ENCODE results near the gene RUNX2. TPM values are rescaled to one million over a fixed set of nuclear protein-coding genes. Genes with fewer than 3 reads are reported as not detected.
A peak's percentile ranks its signal among the peaks of the same experiment; 100 is the strongest.

RUNX2 gene
- total and polyA plus RNA-seq, 10 of the 15 experiments (the other 5 are each of a cell fraction or from before 2014, with no cell fraction given) = 0.01 to 0.77 (median 0.15) TPM; not detected in 3

- no peaks in the 10 kb centered on the region for H3K79me2 ChIP-seq (ENCODE audit: control insufficient read depth, insufficient read depth, low read length)
- in situ Hi-C loops (cut with MboI) = no loop called here
- TF ChIP-seq BMI1 (IDR thresholded peaks at IDR 0.05; ENCODE audit: borderline replicate concordance) (peak; percentile 45; the same call in 1 of the 2 replicates), ZNF207 (IDR thresholded peaks at IDR 0.05; ENCODE audit: borderline replicate concordance) (no peak), HSF1 (IDR thresholded peaks at IDR 0.05; ENCODE audit: low read depth, low read length) (no peak), JUND (IDR thresholded peaks at IDR 0.05; ENCODE audit: low read depth, low read length) (no peak), MTA3 (IDR thresholded peaks at IDR 0.05; ENCODE audit: borderline replicate concordance, low read length) (no peak), HDAC6 (IDR thresholded peaks at IDR 0.05; ENCODE audit: unreplicated experiment) (no peak), MEF2B (IDR thresholded peaks at IDR 0.05; ENCODE audit: partially characterized antibody, poor library complexity, severe bottlenecking) (no peak), SUZ12 (IDR thresholded peaks at IDR 0.05; ENCODE audit: unreplicated experiment) (peak; percentile 88), FOS (IDR thresholded peaks at IDR 0.05; ENCODE audit: borderline replicate concordance, extremely low read depth, insufficient read length) (no peak), CREB1 (IDR thresholded peaks at IDR 0.05; ENCODE audit: low read depth) (no peak), YBX1 (IDR thresholded peaks at IDR 0.05) (no peak), ZNF622 (IDR thresholded peaks at IDR 0.05) (no peak), PAX5 (IDR thresholded peaks at IDR 0.05; ENCODE audit: borderline replicate concordance, low read depth, low read length) (no peak), BCL11A (IDR thresholded peaks at IDR 0.05; ENCODE audit: low read depth, low read length) (no peak), ATF3 (IDR thresholded peaks at IDR 0.05; ENCODE audit: borderline replicate concordance, extremely low read depth, low read depth, low read length) (no peak), ASH2L (IDR thresholded peaks at IDR 0.05; ENCODE audit: borderline replicate concordance, low read depth) (no peak), SMC3 (IDR thresholded peaks at IDR 0.05; ENCODE audit: borderline replicate concordance, low read length) (no peak), LARP7 (IDR thresholded peaks at IDR 0.05) (no peak), CEBPZ (IDR thresholded peaks at IDR 0.05; ENCODE audit: low read depth, low read length) (no peak)
Observed at GRCh38 chr6:45420083-45420908, 92.2 kb downstream of the RUNX2 start.

More at GRCh38 chr6:45420083-45420908, 92.2 kb downstream of the RUNX2 start:
- no peaks in the 10 kb centered on the region for H3K9me3 ChIP-seq (replicated peaks; ENCODE audit: control insufficient read depth, insufficient read depth, low read length)
- H3K4me2 ChIP-seq (ENCODE audit: control insufficient read depth, insufficient read depth) = no peak overlapping the region
- SMC1A ChIA-PET (ENCODE audit: uncharacterized antibody, unreplicated experiment) = interaction anchor here (0.7 to 1.9 kb wide), 3 partner anchors 10 to 502 kb away, joined by 3 to 5 read pairs (median 3); no protein-coding TSS in a partner anchor
- intact Hi-C loops (cut with micrococcal nuclease; ENCODE audit: unreplicated experiment) = loop anchor here (5.0 to 10.0 kb wide), 3 partner anchors 502 to 943 kb away; no protein-coding TSS in a partner anchor
- DNase-seq (ENCODE audit: low read depth, low spot score) (no peak), ATAC-seq (no peak), FAIRE-seq (no peak)
- no peak overlapping the region for H3K27ac ChIP-seq (ENCODE audit: control insufficient read depth, insufficient read depth)
- 1% methylated on average over 34 of the region's 40 CpGs for WGBS (ENCODE audit: insufficient coverage, insufficient replicate concordance, low lambda C conversion rate, missing lambda C conversion rate)
- no peaks in the 10 kb centered on the region; the same call in 1 of the 2 replicates for H3K4me1 ChIP-seq (ENCODE audit: control insufficient read depth, insufficient read depth, low read length)
- H3K36me3 ChIP-seq (ENCODE audit: control insufficient read depth in 2 of 2, insufficient read depth in 2 of 2, low read length in 1 of 2) = no peaks in the 10 kb centered on the region
- no peak overlapping the region for H3K4me3 ChIP-seq
- no peak overlapping the region for H3K9ac ChIP-seq (ENCODE audit: control insufficient read depth, insufficient read depth, low read length)
- peaks cover under 1% of the 10 kb centered on the region; the same call in 1 of the 2 replicates for H4K20me1 ChIP-seq (ENCODE audit: control insufficient read depth, insufficient read depth)
- POLR2A ChIA-PET = no interaction called here
- BruUV-seq (replicated peaks) = no TSS peak
- CTCF ChIA-PET = interaction anchor here (0.7 to 3.7 kb wide), 3 partner anchors 333 to 765 kb away, joined by 3 to 16 read pairs (median 4); no protein-coding TSS in a partner anchor
- peaks cover 20 to 32% of the 10 kb centered on the region in 2 experiments for H3K27me3 ChIP-seq (replicated peaks in 1 of 2; ENCODE audit: control insufficient read depth in 2 of 2, insufficient read depth in 2 of 2, low read length in 1 of 2)
- no peak overlapping the region for H2AFZ ChIP-seq (ENCODE audit: control insufficient read depth, low read depth, low read length)
- RAD21 ChIA-PET (ENCODE audit: unreplicated experiment) = interaction anchor here (0.7 to 1.5 kb wide), 5 partner anchors 294 to 790 kb away, joined by 3 to 9 read pairs (median 3); no protein-coding TSS in a partner anchor
